HL-60 (cell line): ENCODE results near the gene CNDP1.

Experiments
- DNase-seq, 2 experiments: peaks; one replicate each; pipeline ENCODE4 v3.0.0-alpha.2; 2010 to 2020; ENCODE audit warnings: low read depth in 1 of 2, low spot score in 1 of 2
- H3K27ac ChIP-seq: fragments of 250-450 bp; sonication (Bioruptor Pico); replicated peaks from 2 replicates; pipeline ENCODE4 v1.5.1; 2020; ENCODE audit warnings: mild to moderate bottlenecking, moderate library complexity
- H3K27me3 ChIP-seq: fragments of 250-450 bp; sonication (Bioruptor Pico); 2 replicates; pipeline ENCODE4 v1.5.1; 2021; ENCODE audit warnings: mild to moderate bottlenecking, moderate library complexity; ENCODE audit not compliant: insufficient read depth, poor library complexity, severe bottlenecking
- H3K4me3 ChIP-seq: replicated peaks from 2 replicates; pipeline ENCODE4 v1.5.1; 2011; ENCODE audit warnings: mild to moderate bottlenecking, control low read depth, low read length; ENCODE audit not compliant: insufficient read depth
- CTCF ChIP-seq: IDR thresholded peaks from one replicate; pipeline ENCODE4 v1.5.1; 2011; ENCODE audit warnings: low read length, control low read depth, inconsistent platforms; ENCODE audit not compliant: insufficient read depth
- GABPA ChIP-seq: IDR thresholded peaks from 2 replicates; pipeline ENCODE4 v1.6.1; 2012; ENCODE audit warnings: low read depth
- POLR2AphosphoS5 ChIP-seq: IDR thresholded peaks from 2 replicates; pipeline ENCODE4 v1.6.1; 2012; ENCODE audit warnings: low read depth
- REST ChIP-seq: IDR thresholded peaks from 2 replicates; pipeline ENCODE4 v1.6.1; 2012; ENCODE audit warnings: low read depth; ENCODE audit not compliant: insufficient replicate concordance
- SPI1 ChIP-seq: IDR thresholded peaks from 2 replicates; pipeline ENCODE4 v1.6.1; 2012; ENCODE audit warnings: low read depth, mild to moderate bottlenecking, borderline replicate concordance

The CNDP1 gene

GRCh38 chr18:74532511-74533025 lies 1.7 kb upstream of the CNDP1 start:
- no peak for DNase-seq
- H3K27me3 ChIP-seq: no peaks in the 10 kb centered on the region
- TF ChIP-seq GABPA: no peak
- TF ChIP-seq SPI1: no peak
- no peak for TF ChIP-seq REST
- TF ChIP-seq CTCF: no peak
- no peak for TF ChIP-seq POLR2AphosphoS5
- no peak overlapping the region for H3K27ac ChIP-seq
- H3K4me3 ChIP-seq: no peak overlapping the region

GRCh38 chr18:74533666-74534065 lies 634 bp upstream of the CNDP1 start:
- Histone ChIP-seq H3K27me3 (no peaks in the 10 kb centered on the region), H3K27ac (no peak overlapping the region), H3K4me3 (no peak overlapping the region)
- no peak for TF ChIP-seq SPI1
- TF ChIP-seq GABPA: no peak
- no peak for TF ChIP-seq POLR2AphosphoS5
- TF ChIP-seq CTCF: no peak
- TF ChIP-seq REST: no peak
- DNase-seq: no peak

GRCh38 chr18:74534981-74535649 lies 815 bp downstream of the CNDP1 start:
- H3K27ac ChIP-seq: no peak overlapping the region
- DNase-seq: no peak
- H3K4me3 ChIP-seq: no peak overlapping the region
- TF ChIP-seq CTCF: no peak
- no peak for TF ChIP-seq POLR2AphosphoS5
- no peak for TF ChIP-seq GABPA
- TF ChIP-seq SPI1: no peak
- no peak for TF ChIP-seq REST
- no peaks in the 10 kb centered on the region for H3K27me3 ChIP-seq
